Smooth muscle cell (in vitro differentiated cells): Measurements from ENCODE around the gene SHC2. TPM values are rescaled to one million over a fixed set of nuclear protein-coding genes. Genes with fewer than 3 reads are reported as not detected.

Source experiments
- DNase-seq: peaks from one replicate; lab custom pipeline; 2025; ENCODE audit not compliant: unreplicated experiment; lab: John Stamatoyannopoulos, UW
- H2AFZ ChIP-seq: fragments of 200-600 bp; sonication (generic); 2 replicates; pipeline ENCODE4 v1.6.0; 2016; ENCODE audit warnings: antibody characterized with exemption, low read depth, mild to moderate bottlenecking
- H3F3A ChIP-seq: fragments of 200-600 bp; sonication (generic); 2 replicates; pipeline ENCODE4 v1.6.0; 2017; ENCODE audit warnings: antibody characterized with exemption, low read depth
- H3K27ac ChIP-seq: fragments of 200-600 bp; sonication (generic); 2 replicates; pipeline ENCODE4 v1.5.1; 2016; ENCODE audit warnings: low read depth, mild to moderate bottlenecking
- H3K27me3 ChIP-seq: fragments of 200-600 bp; sonication (generic); 2 replicates; pipeline ENCODE4 v1.6.1; 2016; ENCODE audit warnings: low read depth, mild to moderate bottlenecking
- H3K36me3 ChIP-seq: fragments of 200-600 bp; sonication (generic); 2 replicates; pipeline ENCODE4 v1.5.1; 2016; ENCODE audit warnings: low read depth
- H3K4me1 ChIP-seq: fragments of 200-600 bp; sonication (generic); 2 replicates; pipeline ENCODE4 v1.5.1; 2016; ENCODE audit warnings: low read depth
- H3K4me2 ChIP-seq: fragments of 200-600 bp; sonication (generic); 2 replicates; pipeline ENCODE4 v1.6.0; 2016; ENCODE audit warnings: mild to moderate bottlenecking
- H3K4me3 ChIP-seq: fragments of 200-600 bp; sonication (generic); 2 replicates; pipeline ENCODE4 v1.5.1; 2016; ENCODE audit warnings: mild to moderate bottlenecking
- H3K79me2 ChIP-seq: fragments of 200-600 bp; sonication (generic); 2 replicates; pipeline ENCODE4 v1.6.0; 2016; ENCODE audit warnings: low read depth, mild to moderate bottlenecking
- H3K9ac ChIP-seq: fragments of 200-600 bp; sonication (generic); 2 replicates; pipeline ENCODE4 v1.6.0; 2016; ENCODE audit warnings: low read depth
- H3K9me3 ChIP-seq: fragments of 200-600 bp; sonication (generic); replicated peaks from 2 replicates; pipeline ENCODE4 v1.5.1; 2016; ENCODE audit warnings: low read depth
- H4K20me1 ChIP-seq: fragments of 200-600 bp; sonication (generic); 2 replicates; pipeline ENCODE4 v1.6.0; 2016; ENCODE audit warnings: low read depth
- WGBS: methylation state at CpG from one replicate; pipeline ENCODE4 v1.1.7; 2016; ENCODE audit warnings: low lambda C conversion rate; 5-methylcytosine and 5-hydroxymethylcytosine counted together
- polyA plus RNA-seq: library from polyadenylated mRNA; unstranded; fragments of >200 nt; fragmentation: Nextera tagmentation; extraction: Ambion mirVana; gene quantifications from 2 replicates; pipeline ENCODE4 v1.2.1, GENCODE V29; 2016
- total RNA-seq: library from RNA; depleted of rRNA; stranded (reverse); fragments of >200 nt; gene quantifications from 2 replicates; pipeline ENCODE4 v1.2.3, GENCODE V29; 2014
- TF ChIP-seq, protein P1 (sequence below): fragments of 200-600 bp; sonication (generic); IDR thresholded peaks from 2 replicates; pipeline ENCODE4 v1.5.1; 2017; ENCODE audit warnings: borderline replicate concordance, mild to moderate bottlenecking, antibody characterized with exemption; ENCODE audit not compliant: insufficient read depth, poor library complexity, severe bottlenecking

SHC2 gene
- total and polyA plus RNA-seq, 2 experiments from 2014 or later, result 15.6 to 29.3 TPM

DNA sequence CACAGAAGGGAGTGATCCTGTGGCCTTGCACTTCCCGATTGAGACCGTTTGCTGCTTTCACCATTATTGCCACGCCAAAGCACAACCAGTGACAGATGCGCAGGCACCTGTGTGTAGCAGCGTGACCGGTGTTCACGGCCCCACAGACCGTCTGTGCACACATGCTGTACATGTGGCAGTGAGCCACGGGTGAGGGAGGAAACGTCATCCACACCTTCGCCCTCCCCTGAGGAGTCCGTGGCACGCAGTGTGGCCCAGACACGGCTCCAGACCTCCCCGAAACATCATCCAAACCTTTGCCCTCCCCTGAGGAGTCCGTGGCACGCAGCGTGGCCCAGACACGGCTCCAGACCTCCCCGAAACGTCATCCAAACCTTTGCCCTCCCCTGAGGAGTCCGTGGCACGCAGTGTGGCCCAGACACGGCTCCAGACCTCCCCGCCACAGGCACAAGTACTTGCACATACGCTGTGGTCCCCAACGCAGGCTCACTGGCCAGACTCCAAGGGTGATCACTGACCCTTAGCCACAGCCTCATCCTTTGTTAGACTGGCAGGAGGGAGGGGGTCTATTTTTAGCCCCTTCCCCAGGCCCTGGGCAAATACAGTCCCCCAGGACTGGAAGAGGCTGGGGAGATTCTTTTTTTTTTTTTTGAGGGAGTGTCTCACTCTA is 7.9 kb upstream of the SHC2 start:
- Histone ChIP-seq H4K20me1 (no peaks in the 10 kb centered on the region), H3K4me2 (no peak overlapping the region), H3K79me2 (no peaks in the 10 kb centered on the region), H3K9ac (no peak overlapping the region), H3K4me1 (no peaks in the 10 kb centered on the region), H3F3A (no peaks in the 10 kb centered on the region), H3K27ac (no peak overlapping the region), H3K4me3 (no peak overlapping the region), H3K36me3 (no peaks in the 10 kb centered on the region), H2AFZ (no peak overlapping the region), H3K9me3 (no peaks in the 10 kb centered on the region), H3K27me3 (no peaks in the 10 kb centered on the region)
- DNase-seq, result no peak
- WGBS, result 93% methylated on average over 26 of the region's 27 CpGs
- TF ChIP-seq, protein P1, sequence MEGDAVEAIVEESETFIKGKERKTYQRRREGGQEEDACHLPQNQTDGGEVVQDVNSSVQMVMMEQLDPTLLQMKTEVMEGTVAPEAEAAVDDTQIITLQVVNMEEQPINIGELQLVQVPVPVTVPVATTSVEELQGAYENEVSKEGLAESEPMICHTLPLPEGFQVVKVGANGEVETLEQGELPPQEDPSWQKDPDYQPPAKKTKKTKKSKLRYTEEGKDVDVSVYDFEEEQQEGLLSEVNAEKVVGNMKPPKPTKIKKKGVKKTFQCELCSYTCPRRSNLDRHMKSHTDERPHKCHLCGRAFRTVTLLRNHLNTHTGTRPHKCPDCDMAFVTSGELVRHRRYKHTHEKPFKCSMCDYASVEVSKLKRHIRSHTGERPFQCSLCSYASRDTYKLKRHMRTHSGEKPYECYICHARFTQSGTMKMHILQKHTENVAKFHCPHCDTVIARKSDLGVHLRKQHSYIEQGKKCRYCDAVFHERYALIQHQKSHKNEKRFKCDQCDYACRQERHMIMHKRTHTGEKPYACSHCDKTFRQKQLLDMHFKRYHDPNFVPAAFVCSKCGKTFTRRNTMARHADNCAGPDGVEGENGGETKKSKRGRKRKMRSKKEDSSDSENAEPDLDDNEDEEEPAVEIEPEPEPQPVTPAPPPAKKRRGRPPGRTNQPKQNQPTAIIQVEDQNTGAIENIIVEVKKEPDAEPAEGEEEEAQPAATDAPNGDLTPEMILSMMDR, result no peak

DNA sequence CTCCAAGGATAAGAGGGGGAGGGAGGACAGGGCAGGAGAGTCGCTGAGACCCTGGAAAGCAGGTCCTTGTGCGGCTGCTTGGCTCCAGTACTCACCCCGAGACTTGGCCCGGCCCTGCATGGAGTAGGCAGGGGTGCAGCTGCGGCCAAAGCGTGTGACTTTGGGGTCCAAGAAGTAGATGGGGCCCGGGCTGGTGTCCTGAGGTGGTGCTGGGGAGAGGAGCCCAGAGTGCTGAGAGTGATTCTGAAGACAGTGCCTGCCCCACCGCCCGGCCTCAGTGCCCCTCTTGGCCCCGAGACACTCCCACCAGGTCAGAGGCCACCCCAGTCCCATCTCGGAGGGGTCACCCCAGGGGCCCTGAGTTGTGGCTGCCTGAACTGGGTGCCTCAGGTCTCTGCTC is 6.7 kb upstream of the SHC2 start:
- Histone ChIP-seq H3K79me2 (no peaks in the 10 kb centered on the region), H3K27me3 (no peaks in the 10 kb centered on the region), H2AFZ (no peak overlapping the region), H3K4me2 (no peak overlapping the region), H3K9ac (no peak overlapping the region), H3K9me3 (no peaks in the 10 kb centered on the region), H4K20me1 (no peaks in the 10 kb centered on the region), H3F3A (no peaks in the 10 kb centered on the region), H3K36me3 (no peaks in the 10 kb centered on the region), H3K4me3 (no peak overlapping the region), H3K4me1 (no peaks in the 10 kb centered on the region), H3K27ac (no peak overlapping the region)
- TF ChIP-seq, protein P1, result no peak
- no peak for DNase-seq
- WGBS, result 87% methylated on average over 9 of the region's 11 CpGs

DNA sequence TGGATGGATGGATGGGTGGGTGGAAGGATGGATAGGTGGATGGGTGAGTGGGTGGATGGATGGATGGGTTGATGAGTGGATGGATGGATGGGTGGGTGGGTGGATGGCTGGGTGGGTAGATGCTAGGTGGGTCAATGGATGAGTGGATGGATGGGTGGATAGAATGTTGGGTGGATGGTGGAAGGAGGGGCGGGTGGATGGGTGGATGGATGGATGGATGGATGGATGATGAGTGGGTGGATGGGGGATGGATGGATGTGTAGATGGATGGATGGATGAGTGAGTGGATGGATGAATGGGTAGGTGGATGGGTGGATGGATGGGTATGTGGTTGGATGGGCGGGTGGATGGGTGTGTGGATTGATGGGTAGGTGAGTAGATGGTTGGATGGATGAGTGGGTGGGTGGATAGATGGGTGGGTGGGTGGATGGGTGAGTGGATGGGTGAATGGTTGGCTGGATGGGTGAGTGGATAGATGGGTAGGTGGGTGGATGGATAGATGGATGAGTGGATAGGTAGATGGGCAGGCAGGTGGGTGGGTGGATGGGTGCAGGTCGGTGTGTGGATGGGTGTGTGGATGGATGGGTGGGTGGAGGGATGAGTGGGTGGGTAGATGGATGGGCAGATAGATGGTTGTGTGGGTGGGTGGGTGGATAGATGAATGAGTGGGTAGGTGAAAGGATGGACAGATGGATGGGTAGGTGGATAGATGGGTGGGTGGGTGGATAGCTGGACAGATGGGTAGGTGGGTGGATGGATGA is 4.4 kb upstream of the SHC2 start:
- WGBS, result 90% methylated on average over 1 of the region's 3 CpGs
- Histone ChIP-seq H3K27ac (no peak overlapping the region), H2AFZ (no peak overlapping the region), H3K79me2 (no peaks in the 10 kb centered on the region), H3K4me3 (no peak overlapping the region), H3F3A (no peaks in the 10 kb centered on the region), H3K4me1 (no peaks in the 10 kb centered on the region), H3K9me3 (no peaks in the 10 kb centered on the region), H3K36me3 (no peaks in the 10 kb centered on the region), H3K9ac (no peak overlapping the region), H4K20me1 (no peaks in the 10 kb centered on the region), H3K27me3 (no peaks in the 10 kb centered on the region), H3K4me2 (no peak overlapping the region)
- TF ChIP-seq, protein P1, result no peak
- DNase-seq, result no peak
